Measurements from ENCODE around the gene GRAP2.

DNA sequence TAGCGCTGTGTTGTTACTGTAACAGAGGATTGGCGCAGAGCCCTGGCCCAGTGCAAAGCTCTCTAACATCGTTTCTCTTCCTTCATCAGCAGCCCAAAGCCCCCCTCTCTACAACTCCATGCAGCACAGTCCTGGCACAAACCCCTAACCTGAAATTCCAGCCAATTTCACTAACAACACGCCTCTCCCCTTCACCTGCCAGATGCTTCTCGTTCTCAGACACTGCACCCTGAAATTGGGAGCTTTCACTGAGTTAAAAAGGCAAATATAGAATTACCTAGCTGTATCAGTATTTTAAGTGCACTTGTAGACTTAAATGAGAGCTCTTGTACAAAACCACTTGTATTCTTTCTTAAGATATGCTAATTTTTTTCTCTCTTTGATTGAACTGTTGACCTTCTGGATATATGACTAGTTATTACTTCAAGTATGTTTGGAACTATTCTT lies 16.3 kb downstream of the GRAP2 start:
- TF ChIP-seq, protein P1, sequence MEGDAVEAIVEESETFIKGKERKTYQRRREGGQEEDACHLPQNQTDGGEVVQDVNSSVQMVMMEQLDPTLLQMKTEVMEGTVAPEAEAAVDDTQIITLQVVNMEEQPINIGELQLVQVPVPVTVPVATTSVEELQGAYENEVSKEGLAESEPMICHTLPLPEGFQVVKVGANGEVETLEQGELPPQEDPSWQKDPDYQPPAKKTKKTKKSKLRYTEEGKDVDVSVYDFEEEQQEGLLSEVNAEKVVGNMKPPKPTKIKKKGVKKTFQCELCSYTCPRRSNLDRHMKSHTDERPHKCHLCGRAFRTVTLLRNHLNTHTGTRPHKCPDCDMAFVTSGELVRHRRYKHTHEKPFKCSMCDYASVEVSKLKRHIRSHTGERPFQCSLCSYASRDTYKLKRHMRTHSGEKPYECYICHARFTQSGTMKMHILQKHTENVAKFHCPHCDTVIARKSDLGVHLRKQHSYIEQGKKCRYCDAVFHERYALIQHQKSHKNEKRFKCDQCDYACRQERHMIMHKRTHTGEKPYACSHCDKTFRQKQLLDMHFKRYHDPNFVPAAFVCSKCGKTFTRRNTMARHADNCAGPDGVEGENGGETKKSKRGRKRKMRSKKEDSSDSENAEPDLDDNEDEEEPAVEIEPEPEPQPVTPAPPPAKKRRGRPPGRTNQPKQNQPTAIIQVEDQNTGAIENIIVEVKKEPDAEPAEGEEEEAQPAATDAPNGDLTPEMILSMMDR (IDR thresholded peaks at IDR 0.05; ENCODE audit: low read length): no peak
- TF ChIP-seq EZH2 (optimal IDR thresholded peaks at IDR 0.05; ENCODE audit: low read depth, low read length) (no peak), EZH2phosphoT487 (IDR thresholded peaks at IDR 0.05; ENCODE audit: low read length) (no peak)
